Lower leg skin (tissue), 4 donors: ENCODE measurements around the gene ZFP62. TPM values are rescaled to one million over a fixed set of nuclear protein-coding genes. Genes with fewer than 3 reads are reported as not detected.

Source experiments
- total RNA-seq, 4 donors: library from RNA; depleted of rRNA; stranded (reverse); fragments of >200 nt; gene quantifications; one replicate each; pipeline ENCODE4 v1.1.0, GENCODE V29; 2016

Gene ZFP62
- total RNA-seq, 4 donors from 2014 or later, result 14.5 to 35.8 (median 31.1) TPM

Other genes with a start within 250 kb of the ZFP62 start
- gene FLT4, start 211.7 kb downstream of the ZFP62 start, total RNA-seq, result 10 to 100 TPM in 1 of 4 donors, 1 to 10 TPM in 3; 2.1 to 11.6 (median 4.0) TPM
- gene OR2Y1, start 121.2 kb downstream of the ZFP62 start, total RNA-seq, result not detected
- gene MGAT1, start 58.5 kb downstream of the ZFP62 start, total RNA-seq, result 100 to 1,000 TPM; 121 to 154 (median 138) TPM
- under 1 TPM in 2 of 4 donors, not detected in 2; 0.26 to 0.44 TPM for gene BTNL8, start 37.9 kb upstream of the ZFP62 start, total RNA-seq
- not detected for gene BTNL3, start 127.6 kb upstream of the ZFP62 start, total RNA-seq
- gene BTNL9, start 179.0 kb upstream of the ZFP62 start, total RNA-seq, result 10 to 100 TPM; 11.7 to 26.6 (median 16.2) TPM